ENCODE results near the gene NME9. TPM values are rescaled to one million over a fixed set of nuclear protein-coding genes. Genes with fewer than 3 reads are reported as not detected.

The NME9 gene
- total RNA-seq, 1 donor from 2014 or later = 0.47 TPM

GRCh38 chr3:138371070-138371965, 41.7 kb upstream of the NME9 start:
- Mint-ChIP-seq H3K9me3 (ENCODE audit: unreplicated experiment) (peaks cover 2% of the 10 kb centered on the region), H3K4me1 (ENCODE audit: low read depth, unreplicated experiment) (peaks cover 2% of the 10 kb centered on the region), H3K27ac (ENCODE audit: unreplicated experiment) (no peak overlapping the region), H3K4me3 (ENCODE audit: unreplicated experiment) (no peak overlapping the region), H3K27me3 (ENCODE audit: unreplicated experiment) (peaks cover 2% of the 10 kb centered on the region), H3K36me3 (ENCODE audit: unreplicated experiment) (no peaks in the 10 kb centered on the region)
- no peak for DNase-seq
- TF ChIP-seq, protein P1, sequence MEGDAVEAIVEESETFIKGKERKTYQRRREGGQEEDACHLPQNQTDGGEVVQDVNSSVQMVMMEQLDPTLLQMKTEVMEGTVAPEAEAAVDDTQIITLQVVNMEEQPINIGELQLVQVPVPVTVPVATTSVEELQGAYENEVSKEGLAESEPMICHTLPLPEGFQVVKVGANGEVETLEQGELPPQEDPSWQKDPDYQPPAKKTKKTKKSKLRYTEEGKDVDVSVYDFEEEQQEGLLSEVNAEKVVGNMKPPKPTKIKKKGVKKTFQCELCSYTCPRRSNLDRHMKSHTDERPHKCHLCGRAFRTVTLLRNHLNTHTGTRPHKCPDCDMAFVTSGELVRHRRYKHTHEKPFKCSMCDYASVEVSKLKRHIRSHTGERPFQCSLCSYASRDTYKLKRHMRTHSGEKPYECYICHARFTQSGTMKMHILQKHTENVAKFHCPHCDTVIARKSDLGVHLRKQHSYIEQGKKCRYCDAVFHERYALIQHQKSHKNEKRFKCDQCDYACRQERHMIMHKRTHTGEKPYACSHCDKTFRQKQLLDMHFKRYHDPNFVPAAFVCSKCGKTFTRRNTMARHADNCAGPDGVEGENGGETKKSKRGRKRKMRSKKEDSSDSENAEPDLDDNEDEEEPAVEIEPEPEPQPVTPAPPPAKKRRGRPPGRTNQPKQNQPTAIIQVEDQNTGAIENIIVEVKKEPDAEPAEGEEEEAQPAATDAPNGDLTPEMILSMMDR (IDR thresholded peaks at IDR 0.05; ENCODE audit: partially characterized antibody, unreplicated experiment) = no peak

GRCh38 chr3:138370321-138370720, 40.7 kb upstream of the NME9 start:
- Mint-ChIP-seq H3K27ac (ENCODE audit: unreplicated experiment) (no peak overlapping the region), H3K4me1 (ENCODE audit: low read depth, unreplicated experiment) (peaks cover 2% of the 10 kb centered on the region), H3K9me3 (ENCODE audit: unreplicated experiment) (peaks cover 2% of the 10 kb centered on the region), H3K36me3 (ENCODE audit: unreplicated experiment) (no peaks in the 10 kb centered on the region), H3K27me3 (ENCODE audit: unreplicated experiment) (peaks cover 2% of the 10 kb centered on the region), H3K4me3 (ENCODE audit: unreplicated experiment) (no peak overlapping the region)
- TF ChIP-seq, protein P1 (IDR thresholded peaks at IDR 0.05; ENCODE audit: partially characterized antibody, unreplicated experiment) = no peak
- no peak for DNase-seq

GRCh38 chr3:138369151-138369900, 39.7 kb upstream of the NME9 start:
- peaks cover 2% of the 10 kb centered on the region for H3K9me3 Mint-ChIP-seq (ENCODE audit: unreplicated experiment)
- no peak for DNase-seq
- H3K36me3 Mint-ChIP-seq (ENCODE audit: unreplicated experiment) = no peaks in the 10 kb centered on the region
- no peak overlapping the region for H3K27ac Mint-ChIP-seq (ENCODE audit: unreplicated experiment)
- no peak overlapping the region for H3K4me3 Mint-ChIP-seq (ENCODE audit: unreplicated experiment)
- TF ChIP-seq, protein P1 (IDR thresholded peaks at IDR 0.05; ENCODE audit: partially characterized antibody, unreplicated experiment) = no peak
- no peaks in the 10 kb centered on the region for H3K27me3 Mint-ChIP-seq (ENCODE audit: unreplicated experiment)
- H3K4me1 Mint-ChIP-seq (ENCODE audit: low read depth, unreplicated experiment) = peaks cover 2% of the 10 kb centered on the region

DNA sequence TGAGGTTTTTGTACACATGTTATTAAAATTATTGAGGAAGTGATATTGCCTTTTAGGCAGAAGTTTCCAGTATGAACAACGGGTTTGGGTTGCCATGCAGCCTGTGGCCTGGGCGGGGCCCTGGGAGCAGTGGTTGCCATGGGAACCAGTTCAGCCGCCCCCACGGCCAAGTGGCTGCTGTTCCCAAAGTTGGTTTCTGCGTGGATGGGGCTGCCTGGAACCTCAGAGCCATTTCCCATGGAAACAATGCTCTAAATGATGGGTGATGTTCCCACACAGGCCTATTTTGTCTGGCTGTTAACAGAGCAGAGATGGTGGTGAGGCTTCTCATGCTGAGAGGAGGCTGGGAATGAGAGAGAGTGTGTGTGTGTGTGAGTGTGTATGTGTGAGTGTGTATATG, 38.3 kb upstream of the NME9 start:
- Mint-ChIP-seq H3K9me3 (ENCODE audit: unreplicated experiment) (peaks cover 2% of the 10 kb centered on the region), H3K27ac (ENCODE audit: unreplicated experiment) (no peak overlapping the region), H3K36me3 (ENCODE audit: unreplicated experiment) (no peaks in the 10 kb centered on the region), H3K27me3 (ENCODE audit: unreplicated experiment) (no peaks in the 10 kb centered on the region), H3K4me1 (ENCODE audit: low read depth, unreplicated experiment) (peaks cover 2% of the 10 kb centered on the region), H3K4me3 (ENCODE audit: unreplicated experiment) (no peak overlapping the region)
- DNase-seq = no peak
- TF ChIP-seq, protein P1 (IDR thresholded peaks at IDR 0.05; ENCODE audit: partially characterized antibody, unreplicated experiment) = no peak

All from glutamatergic neuron (in vitro differentiated cells).